Testis (tissue), 3 donors: ENCODE data around the gene NLE1. TPM values are rescaled to one million over a fixed set of nuclear protein-coding genes. Genes with fewer than 3 reads are reported as not detected.

Experiments
- DNase-seq: peaks from one replicate; pipeline ENCODE4 v3.0.0-alpha.2; 2019
- H3K27ac ChIP-seq, 2 donors: fragments of 200-600 bp; sonication (generic); one replicate each; pipeline ENCODE4 v1.5.1; 2019
- H3K27me3 ChIP-seq: fragments of 200-600 bp; sonication (generic); one replicate; pipeline ENCODE4 v1.5.1; 2019
- H3K36me3 ChIP-seq: fragments of 200-600 bp; sonication (generic); one replicate; pipeline ENCODE4 v1.5.1; 2017; ENCODE audit warnings: low read depth; ENCODE audit errors: missing control alignments
- H3K4me1 ChIP-seq: fragments of 200-600 bp; sonication (generic); one replicate; pipeline ENCODE4 v1.5.1; 2019
- H3K4me3 ChIP-seq, 2 donors: fragments of 200-600 bp; sonication (generic); one replicate each; pipeline ENCODE4 v1.5.1; 2017 to 2019
- H3K9me3 ChIP-seq: fragments of 200-600 bp; sonication (generic); one replicate; pipeline ENCODE4 v1.5.1; 2017
- CTCF ChIP-seq, 3 experiments: fragments of 450-650 bp in 2 of 3; fragments of 200-600 bp in 1 of 3; sonication (generic) in 1 of 3; IDR thresholded peaks; one replicate each; pipeline ENCODE4 v1.5.1; 2016 to 2019; ENCODE audit warnings: antibody characterized with exemption in 3 of 3, mild to moderate bottlenecking in 2 of 3, moderate library complexity in 1 of 3
- POLR2A ChIP-seq: fragments of 450-650 bp; IDR thresholded peaks from one replicate; pipeline ENCODE4 v1.6.1; 2017; ENCODE audit warnings: antibody characterized with exemption, mild to moderate bottlenecking, moderate library complexity
- WGBS, 2 donors: methylation state at CpG; one replicate each; pipeline ENCODE4 v1.1.5; 2018; 5-methylcytosine and 5-hydroxymethylcytosine counted together
- intact Hi-C: fragments of 100-400 bp; cut with DNase I; formaldehyde crosslinking; loops from one replicate; pipeline ENCODE4 v1.15.1; 2023; ENCODE audit warnings: low total_unique reads
- polyA plus RNA-seq: library from polyadenylated mRNA; stranded (reverse); fragments of 350-450 nt; fragmentation: Illumina TruSeq; extraction: RNeasy Lipid Tissue Mini Kit (QIAGEN cat#74804); gene quantifications from one replicate; pipeline ENCODE4 v1.2.3, GENCODE V29; 2014; ENCODE audit warnings: low read depth, low replicate concordance; ENCODE audit not compliant: insufficient read depth
- total RNA-seq, 2 donors: library from RNA; depleted of rRNA; stranded (reverse); fragments of >200 nt; gene quantifications; one replicate each; pipeline ENCODE4 v1.2.3, GENCODE V29; 2016

The NLE1 gene
- total and polyA plus RNA-seq, 3 donors from 2014 or later: 12.8 to 15.4 (median 14.6) TPM

GRCh38 chr17:35146214-35146833 is 4.2 kb upstream of the NLE1 start:
- H3K4me3 ChIP-seq: no peak overlapping the region
- H3K36me3 ChIP-seq: no peaks in the 10 kb centered on the region
- no peaks in the 10 kb centered on the region for H3K9me3 ChIP-seq
- H3K4me1 ChIP-seq: no peaks in the 10 kb centered on the region
- intact Hi-C loops: no loop called here
- 53 to 77% methylated on average over 4 of the region's 4 CpGs for WGBS, 2 donors
- no peak for DNase-seq
- no peaks in the 10 kb centered on the region for H3K27me3 ChIP-seq
- no peak overlapping the region for H3K27ac ChIP-seq
- TF ChIP-seq CTCF (IDR thresholded peaks at IDR 0.05): no peak
- no peak for TF ChIP-seq POLR2A

DNA sequence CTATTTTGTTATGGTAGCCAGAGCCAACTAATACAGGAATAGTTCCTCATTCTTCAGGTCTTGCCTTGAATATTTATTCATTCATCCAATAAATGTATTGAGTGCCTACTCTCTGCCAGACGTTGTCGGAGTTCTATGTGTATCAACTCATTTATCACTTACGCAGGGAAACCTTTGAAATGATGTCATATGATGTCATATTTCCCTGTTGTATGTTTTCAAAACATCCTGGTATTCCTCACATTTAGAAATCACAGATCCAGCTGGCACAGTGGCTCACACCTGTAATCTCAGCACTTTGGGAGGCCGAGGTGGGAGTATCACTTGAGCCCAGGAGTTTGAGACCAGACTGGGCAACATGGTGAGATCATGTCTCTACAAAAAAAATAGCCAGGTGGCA is 2.7 kb upstream of the NLE1 start:
- no peak for DNase-seq
- intact Hi-C loops: no loop called here
- peaks cover 4% of the 10 kb centered on the region for H3K4me1 ChIP-seq
- no peaks in the 10 kb centered on the region for H3K36me3 ChIP-seq
- no peaks in the 10 kb centered on the region for H3K27me3 ChIP-seq
- H3K4me3 ChIP-seq: no peak overlapping the region
- H3K27ac ChIP-seq: no peak overlapping the region
- 81 to 91% methylated on average over 4 of the region's 4 CpGs for WGBS, 2 donors
- no peaks in the 10 kb centered on the region for H3K9me3 ChIP-seq
- no peak for TF ChIP-seq POLR2A
- TF ChIP-seq CTCF (IDR thresholded peaks at IDR 0.05): no peak

- intact Hi-C loops: no loop called here
- WGBS, 2 donors: 35 to 52% methylated on average over 8 of the region's 8 CpGs
- no peaks in the 10 kb centered on the region for H3K36me3 ChIP-seq
- H3K9me3 ChIP-seq: no peaks in the 10 kb centered on the region
- TF ChIP-seq POLR2A (no peak), CTCF (IDR thresholded peaks at IDR 0.05) (no peak)
- no peak for DNase-seq
- H3K27me3 ChIP-seq: no peaks in the 10 kb centered on the region
- H3K4me1 ChIP-seq: peaks cover 4% of the 10 kb centered on the region
- H3K4me3 ChIP-seq: peak overlapping the region; percentile 75 to 77
- no peak overlapping the region for H3K27ac ChIP-seq
These were observed 329 bp upstream of the NLE1 start for GRCh38 chr17:35142467-35142796.

GRCh38 chr17:35138218-35138617 is 3.9 kb downstream of the NLE1 start:
- 90% methylated on average over 6 of the region's 6 CpGs for WGBS, 2 donors
- H3K27me3 ChIP-seq: no peaks in the 10 kb centered on the region
- no peaks in the 10 kb centered on the region for H3K9me3 ChIP-seq
- no peak overlapping the region for H3K27ac ChIP-seq
- H3K36me3 ChIP-seq: no peaks in the 10 kb centered on the region
- H3K4me1 ChIP-seq: peaks cover 4% of the 10 kb centered on the region
- no peak for TF ChIP-seq POLR2A
- no peak for TF ChIP-seq CTCF (IDR thresholded peaks at IDR 0.05)
- no peak overlapping the region for H3K4me3 ChIP-seq
- no peak for DNase-seq
- intact Hi-C loops: no loop called here

- Histone ChIP-seq H3K9me3 (no peaks in the 10 kb centered on the region), H3K27ac (no peak overlapping the region), H3K27me3 (no peaks in the 10 kb centered on the region), H3K36me3 (no peaks in the 10 kb centered on the region), H3K4me1 (no peaks in the 10 kb centered on the region), H3K4me3 (no peak overlapping the region)
- no peak for DNase-seq
- no peak for TF ChIP-seq POLR2A
- no peak for TF ChIP-seq CTCF (IDR thresholded peaks at IDR 0.05)
- intact Hi-C loops: no loop called here
- WGBS, 2 donors: 89 to 95% methylated on average over 6 of the region's 6 CpGs
These were observed 6.8 kb downstream of the NLE1 start for GRCh38 chr17:35135322-35135721.
